ENCODE results near the gene FAM149B1.

- TF ChIP-seq ATF3 (CRISPR knock-in tag; IDR thresholded peaks at IDR 0.05) (no peak), ADNP (CRISPR knock-in tag; IDR thresholded peaks at IDR 0.05) (no peak), FUBP1 (CRISPR knock-in tag; IDR thresholded peaks at IDR 0.05; ENCODE audit: borderline replicate concordance) (no peak), SNRNP70 (IDR thresholded peaks at IDR 0.05; ENCODE audit: low read depth, low read length) (no peak), ZNF329 (CRISPR knock-in tag; IDR thresholded peaks at IDR 0.05; ENCODE audit: low read depth) (no peak), HNRNPK (IDR thresholded peaks at IDR 0.05; ENCODE audit: low read depth, low read length, poor library complexity, severe bottlenecking) (no peak), MXI1 (IDR thresholded peaks at IDR 0.05; ENCODE audit: borderline replicate concordance, low read depth, low read length) (no peak), ZNF407 (CRISPR knock-in tag; IDR thresholded peaks at IDR 0.05; ENCODE audit: not compliant biosample characterization) (no peak), ZHX1 (CRISPR knock-in tag; IDR thresholded peaks at IDR 0.05; ENCODE audit: low read depth) (no peak), FOXK2 (IDR thresholded peaks at IDR 0.05) (no peak), HNF4G (IDR thresholded peaks at IDR 0.05; ENCODE audit: borderline replicate concordance, low read depth, low read length) (no peak), HNF4G (CRISPR knock-in tag; IDR thresholded peaks at IDR 0.05; ENCODE audit: borderline replicate concordance, low read depth) (no peak), REL (CRISPR knock-in tag; conservative IDR thresholded peaks at IDR 0.05) (no peak), POLR2A (IDR thresholded peaks at IDR 0.05; ENCODE audit: insufficient read depth in 1 of 2, low read depth in 2 of 2, low read length in 2 of 2) (no peak)
Measured at GRCh38 chr10:73215749-73216148, 47.8 kb downstream of the FAM149B1 start.

Data from HepG2 (cell line).